Esophagus muscularis mucosa (tissue), 3 donors: ENCODE data around the gene SMPD3.

ENCODE experiments used
- CTCF ChIP-seq, 3 experiments: fragments of 200-600 bp in 2 of 3; fragments of 450-650 bp in 1 of 3; sonication (generic) in 2 of 3; IDR thresholded peaks; one replicate each; pipeline ENCODE4 v1.5.1; 2017 to 2019; ENCODE audit warnings: antibody characterized with exemption in 3 of 3, mild to moderate bottlenecking in 2 of 3, moderate library complexity in 1 of 3
- POLR2A ChIP-seq: fragments of 450-650 bp; IDR thresholded peaks from one replicate; pipeline ENCODE4 v1.6.1; 2017; ENCODE audit warnings: antibody characterized with exemption, moderate library complexity, mild to moderate bottlenecking, low read depth

- TF ChIP-seq CTCF (IDR thresholded peaks at IDR 0.05), result no peak
- TF ChIP-seq POLR2A, result no peak
These were observed 96.3 kb downstream of the SMPD3 start for GRCh38 chr16:68351991-68352431.
